GM10266 (cell line): ENCODE results near the gene CSK.

Experiments
- DNase-seq: peaks from one replicate; pipeline ENCODE4 v3.0.0; 2012; ENCODE audit errors: extremely low spot score
- CTCF ChIP-seq: IDR thresholded peaks from 2 replicates; pipeline ENCODE4 v1.5.1; 2012; ENCODE audit warnings: mild to moderate bottlenecking, low read depth; ENCODE audit not compliant: control insufficient read depth, insufficient read depth; ENCODE audit errors: missing control alignments

CSK gene

DNA sequence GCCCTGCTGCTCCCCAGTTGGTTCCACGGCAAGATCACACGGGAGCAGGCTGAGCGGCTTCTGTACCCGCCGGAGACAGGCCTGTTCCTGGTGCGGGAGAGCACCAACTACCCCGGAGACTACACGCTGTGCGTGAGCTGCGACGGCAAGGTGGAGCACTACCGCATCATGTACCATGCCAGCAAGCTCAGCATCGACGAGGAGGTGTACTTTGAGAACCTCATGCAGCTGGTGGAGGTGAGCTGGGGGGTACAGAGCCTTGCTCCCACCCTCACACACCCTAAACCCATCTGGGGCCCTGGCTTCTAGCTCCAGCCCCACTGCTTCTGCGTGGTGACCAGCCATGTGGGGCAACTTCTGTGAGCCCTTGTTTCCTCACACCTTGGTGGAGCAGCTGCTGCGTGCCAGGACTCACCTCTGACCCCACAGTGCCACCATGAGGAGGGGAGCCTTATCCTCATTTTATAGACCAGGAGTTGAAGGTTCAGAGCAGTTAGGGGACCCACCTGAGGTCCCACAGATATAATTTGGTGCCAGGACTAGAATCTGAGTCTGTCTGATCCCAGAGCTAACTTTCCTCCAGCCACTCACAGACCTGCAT, 17.5 kb downstream of the CSK start:
- peak; percentile 54 for TF ChIP-seq CTCF
- DNase-seq = no peak

- peak; percentile 95 for DNase-seq
- TF ChIP-seq CTCF = peak; percentile 99
These were observed 18.1 kb downstream of the CSK start for GRCh38 chr15:74799856-74800558.

DNA sequence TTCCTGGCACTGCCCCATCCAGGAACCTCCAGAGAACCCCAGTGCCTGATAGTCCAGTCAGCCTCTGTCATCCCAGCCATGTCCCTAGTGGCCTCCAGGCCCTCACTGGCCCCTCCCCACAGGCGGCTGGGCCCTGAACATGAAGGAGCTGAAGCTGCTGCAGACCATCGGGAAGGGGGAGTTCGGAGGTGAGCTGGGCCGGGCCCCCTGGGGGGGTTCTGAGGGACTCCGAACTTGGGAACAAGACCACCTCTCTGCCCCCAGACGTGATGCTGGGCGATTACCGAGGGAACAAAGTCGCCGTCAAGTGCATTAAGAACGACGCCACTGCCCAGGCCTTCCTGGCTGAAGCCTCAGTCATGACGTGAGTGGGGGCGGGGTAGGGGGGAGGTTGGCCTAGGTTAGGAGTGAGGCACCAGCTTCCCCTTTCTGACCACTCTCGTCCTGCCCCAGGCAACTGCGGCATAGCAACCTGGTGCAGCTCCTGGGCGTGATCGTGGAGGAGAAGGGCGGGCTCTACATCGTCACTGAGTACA, 18.7 kb downstream of the CSK start:
- DNase-seq = no peak
- no peak for TF ChIP-seq CTCF

DNA sequence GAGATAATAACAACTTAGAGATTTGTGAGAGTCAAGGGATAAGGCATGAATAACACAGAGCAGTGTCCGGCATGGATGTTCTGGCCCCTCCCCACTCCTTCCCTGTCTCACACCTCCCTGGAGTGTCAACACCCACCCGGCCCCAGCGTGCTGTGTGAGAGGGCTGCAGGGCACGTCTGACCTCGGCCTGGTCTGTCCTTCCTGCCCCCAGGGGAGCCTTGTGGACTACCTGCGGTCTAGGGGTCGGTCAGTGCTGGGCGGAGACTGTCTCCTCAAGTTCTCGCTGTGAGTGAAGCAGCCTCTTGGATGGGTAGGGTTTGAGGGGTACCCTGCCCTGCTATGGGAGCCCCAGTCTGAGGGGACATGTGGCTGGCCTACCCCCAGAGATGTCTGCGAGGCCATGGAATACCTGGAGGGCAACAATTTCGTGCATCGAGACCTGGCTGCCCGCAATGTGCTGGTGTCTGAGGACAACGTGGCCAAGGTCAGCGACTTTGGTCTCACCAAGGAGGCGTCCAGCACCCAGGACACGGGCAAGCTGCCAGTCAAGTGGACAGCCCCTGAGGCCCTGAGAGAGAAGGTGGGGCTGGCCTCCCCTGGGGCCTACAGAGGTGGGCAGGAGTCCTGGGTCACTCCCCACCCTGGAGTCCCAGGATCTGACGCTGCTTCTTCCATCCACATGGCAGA, 19.6 kb downstream of the CSK start:
- TF ChIP-seq CTCF = no peak
- no peak for DNase-seq

- DNase-seq = no peak
- TF ChIP-seq CTCF = no peak
These were observed 20.4 kb downstream of the CSK start for GRCh38 chr15:74802290-74802689.

DNA sequence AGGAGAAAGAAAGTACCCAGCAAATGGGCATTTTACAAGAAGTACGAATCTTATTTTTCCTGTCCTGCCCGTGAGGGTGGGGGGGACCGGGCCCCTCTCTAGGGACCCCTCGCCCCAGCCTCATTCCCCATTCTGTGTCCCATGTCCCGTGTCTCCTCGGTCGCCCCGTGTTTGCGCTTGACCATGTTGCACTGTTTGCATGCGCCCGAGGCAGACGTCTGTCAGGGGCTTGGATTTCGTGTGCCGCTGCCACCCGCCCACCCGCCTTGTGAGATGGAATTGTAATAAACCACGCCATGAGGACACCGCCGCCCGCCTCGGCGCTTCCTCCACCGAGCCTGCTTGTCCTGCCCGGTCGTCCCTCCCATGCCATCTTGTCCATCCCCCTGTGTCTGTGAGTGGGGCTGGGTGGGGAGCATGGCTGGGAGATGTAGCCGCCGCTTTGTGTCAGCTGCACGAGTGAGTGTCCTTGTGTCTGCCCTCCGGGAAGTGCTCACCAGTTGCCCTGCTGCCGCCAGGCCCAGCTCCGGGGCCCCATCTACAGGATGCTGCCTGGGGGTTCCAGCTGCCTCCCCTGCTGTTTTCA, 21.1 kb downstream of the CSK start:
- no peak for TF ChIP-seq CTCF
- no peak for DNase-seq
